NCI-H345 treated with DMSO at 0.1 percent for 48 hours (cell line): Measurements from ENCODE around the gene GATAD1.
"Not testable (repeated sequence)": the region's sequence is repeated elsewhere in the genome, so short reads cannot be mapped to it uniquely, and the experiment has no call there.

Experiments used
- DNase-seq: peaks from one replicate; lab custom pipeline; 2025; ENCODE audit not compliant: unreplicated experiment; lab: John Stamatoyannopoulos, UW

Gene GATAD1

GRCh38 chr7:92436612-92437445, 10.5 kb upstream of the GATAD1 start:
- no peak for DNase-seq

- no peak for DNase-seq
These were observed 9.3 kb upstream of the GATAD1 start for GRCh38 chr7:92437956-92438491.

GRCh38 chr7:92442720-92443119, 4.6 kb upstream of the GATAD1 start:
- not testable (repeated sequence) for DNase-seq

DNA sequence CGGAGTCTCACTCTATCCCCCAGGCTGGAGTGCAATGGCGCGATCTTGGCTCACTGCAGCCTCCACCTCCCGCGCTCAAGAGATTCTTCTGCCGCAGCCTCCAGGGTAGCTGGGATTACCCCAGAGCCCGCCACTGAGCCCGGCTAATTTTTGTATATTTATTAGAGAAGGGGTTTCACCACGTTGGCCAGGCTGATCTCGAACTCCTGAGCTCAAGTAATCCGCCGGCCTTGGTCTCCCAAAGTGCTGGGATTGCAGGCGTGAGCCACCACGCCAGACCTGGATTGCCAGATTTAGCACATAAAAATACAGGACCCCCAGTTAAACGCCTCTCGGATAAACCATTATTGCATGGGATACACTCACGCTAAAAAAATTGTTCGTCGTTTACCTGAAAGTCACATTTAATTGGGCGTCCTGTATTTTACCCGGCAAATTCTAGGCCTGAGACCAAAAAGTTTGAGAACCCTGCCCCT, 375 bp upstream of the GATAD1 start:
- no peak for DNase-seq

GRCh38 chr7:92448205-92448747, 994 bp downstream of the GATAD1 start:
- no peak for DNase-seq

GRCh38 chr7:92451645-92452044, 4.4 kb downstream of the GATAD1 start:
- DNase-seq = no peak

DNA sequence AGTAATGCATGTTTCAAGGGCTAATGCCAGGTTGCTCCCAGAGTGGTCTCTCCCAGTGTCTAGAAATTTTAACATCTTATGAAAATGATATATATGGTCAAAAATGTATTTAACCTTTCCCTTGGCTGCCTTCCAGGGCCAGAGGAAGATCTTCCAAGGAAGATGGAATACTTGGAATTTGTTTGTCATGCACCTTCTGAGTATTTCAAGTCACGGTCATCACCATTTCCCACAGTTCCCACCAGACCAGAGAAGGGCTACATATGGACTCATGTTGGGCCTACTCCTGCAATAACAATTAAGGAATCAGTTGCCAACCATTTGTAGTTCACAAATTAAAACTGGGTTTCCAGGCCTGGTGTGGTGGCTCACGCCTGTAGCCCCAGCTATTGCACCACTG, 9.0 kb downstream of the GATAD1 start:
- no peak for DNase-seq

DNA sequence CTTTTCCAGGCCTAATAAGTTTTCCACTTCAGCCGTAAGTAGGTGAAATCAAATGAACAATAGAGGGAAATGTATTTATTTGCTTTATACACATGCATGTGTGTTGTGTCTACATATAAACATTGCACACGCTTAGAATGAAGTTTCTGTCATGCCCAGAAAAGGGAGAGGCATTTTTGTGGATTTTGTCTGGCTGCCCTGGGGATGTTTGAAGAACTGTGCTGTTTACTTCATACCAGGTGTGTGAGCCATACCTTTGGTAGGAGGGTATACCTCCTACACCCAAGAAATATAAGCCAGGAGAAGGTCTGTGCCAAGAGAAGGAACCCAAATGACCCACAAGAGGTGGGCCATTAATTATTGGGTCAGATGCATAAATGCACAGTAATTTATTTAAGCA, 12.8 kb downstream of the GATAD1 start:
- no peak for DNase-seq

GRCh38 chr7:92460510-92460909, 13.2 kb downstream of the GATAD1 start:
- DNase-seq = no peak

DNA sequence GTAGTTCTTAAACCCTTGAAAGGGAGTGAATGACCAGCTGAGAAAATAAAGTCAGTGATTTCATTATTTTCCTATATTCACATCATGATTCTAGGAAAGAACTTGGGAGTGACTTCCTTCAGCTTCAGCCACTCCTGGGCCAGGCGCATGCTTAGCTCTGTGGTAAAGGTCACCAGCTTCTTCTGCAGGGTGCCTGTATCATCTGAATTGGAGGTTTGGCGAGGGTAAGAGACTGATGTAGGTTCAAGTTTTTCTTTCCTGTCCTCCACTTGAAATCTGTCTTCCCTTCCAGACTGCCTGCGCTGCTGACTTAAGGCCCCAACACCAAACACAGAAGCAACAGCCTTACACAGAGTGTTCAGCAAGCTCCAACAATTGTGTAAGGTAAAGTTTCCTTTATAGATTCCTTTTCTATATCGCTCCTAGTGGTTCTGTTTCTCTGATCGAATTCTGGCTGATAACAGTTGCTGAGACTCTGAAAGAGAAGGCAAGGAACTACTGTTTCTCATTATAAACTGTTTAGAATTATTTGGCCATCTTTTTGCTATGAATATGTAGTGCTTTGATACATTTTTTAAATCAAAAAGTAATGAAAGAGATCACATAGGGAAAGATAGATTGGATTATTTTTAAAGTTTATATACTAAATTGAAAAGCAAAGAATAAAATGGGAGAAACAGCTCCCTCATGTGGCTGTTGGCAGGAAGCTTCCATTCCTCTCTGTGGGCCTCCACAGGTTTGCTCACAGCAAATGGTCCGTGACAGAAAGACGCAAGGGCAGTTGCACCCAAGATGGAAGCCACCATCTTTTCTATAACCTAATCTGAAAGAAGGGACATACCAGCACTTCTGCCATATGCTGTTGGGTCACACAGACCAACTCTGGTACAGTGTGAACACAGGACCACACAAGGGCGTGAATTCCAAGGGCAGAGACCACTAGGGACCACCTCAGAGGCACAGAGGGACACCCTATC, 14.0 kb downstream of the GATAD1 start:
- no peak for DNase-seq

DNA sequence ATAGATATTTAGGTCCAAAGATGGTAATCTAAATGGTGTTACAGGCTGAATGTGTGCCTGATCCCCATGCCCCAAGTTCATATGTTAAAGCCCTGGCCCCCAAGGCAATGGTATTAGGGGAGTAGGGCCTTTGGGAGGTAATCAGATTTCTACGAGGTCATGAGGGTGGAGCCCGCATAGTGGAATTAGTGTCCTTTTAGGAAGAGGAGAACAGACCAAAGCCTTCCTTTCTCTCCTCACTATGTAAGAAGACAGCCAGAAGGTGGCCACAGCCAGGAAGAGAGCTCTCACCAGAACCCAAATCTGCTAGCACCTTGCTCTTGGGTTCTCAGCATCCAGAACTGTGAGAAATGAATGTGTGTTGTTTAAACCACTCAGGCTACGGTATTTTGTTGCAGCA, 15.3 kb downstream of the GATAD1 start:
- DNase-seq = no peak

DNA sequence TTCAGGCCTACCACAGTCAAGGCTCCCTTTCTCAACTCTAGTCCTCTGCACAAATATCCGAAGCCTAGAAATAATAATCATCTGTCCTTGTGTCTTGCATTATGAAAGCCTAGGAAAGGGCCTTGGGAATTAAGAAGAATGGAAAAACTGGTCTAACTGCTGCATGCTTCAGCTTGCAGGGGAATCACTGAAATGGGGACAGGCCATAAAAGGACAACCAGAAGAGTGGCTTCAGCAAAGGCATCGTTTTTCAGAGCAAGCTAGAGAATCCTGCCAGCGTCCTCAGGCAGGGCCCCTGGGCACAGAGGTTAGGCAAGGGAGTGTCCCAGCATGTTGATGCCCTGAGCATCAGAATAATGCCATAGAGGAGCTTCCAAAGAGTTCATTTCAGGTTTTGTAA, 17.2 kb downstream of the GATAD1 start:
- DNase-seq = no peak

GRCh38 chr7:92466682-92467081, 19.4 kb downstream of the GATAD1 start:
- no peak for DNase-seq

- DNase-seq = not testable (repeated sequence)
These were observed 21.3 kb downstream of the GATAD1 start for GRCh38 chr7:92468589-92468988.

- DNase-seq = not testable (repeated sequence)
These were observed 26.7 kb downstream of the GATAD1 start for GRCh38 chr7:92473989-92474388.

DNA sequence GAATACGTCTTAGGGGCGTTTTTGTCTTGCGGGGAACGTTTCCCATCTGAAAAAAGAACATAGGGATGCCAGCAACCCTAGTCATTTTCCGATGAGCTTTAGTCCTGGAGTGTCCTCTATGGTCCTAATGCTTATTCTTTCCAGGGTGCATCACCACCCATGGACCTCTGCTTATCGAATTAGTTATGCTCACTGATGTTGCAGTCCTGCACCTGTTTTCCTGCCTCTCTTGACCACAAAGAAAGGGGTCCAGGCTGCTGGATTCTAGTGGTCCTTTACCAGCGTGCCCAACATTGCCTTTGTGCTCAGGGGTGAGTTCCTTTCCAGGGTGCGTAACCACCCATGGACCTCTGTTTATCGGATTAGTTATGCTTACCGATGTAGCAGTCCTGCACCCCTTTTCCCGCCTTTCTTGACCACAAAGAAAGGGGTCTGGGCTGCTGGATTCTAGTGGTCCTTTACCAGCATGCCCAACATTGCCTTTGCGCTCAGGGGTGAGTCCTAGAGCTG, 28.0 kb downstream of the GATAD1 start:
- DNase-seq = not testable (repeated sequence)

GRCh38 chr7:92475851-92476590, 28.7 kb downstream of the GATAD1 start:
- DNase-seq = not testable (repeated sequence)

DNA sequence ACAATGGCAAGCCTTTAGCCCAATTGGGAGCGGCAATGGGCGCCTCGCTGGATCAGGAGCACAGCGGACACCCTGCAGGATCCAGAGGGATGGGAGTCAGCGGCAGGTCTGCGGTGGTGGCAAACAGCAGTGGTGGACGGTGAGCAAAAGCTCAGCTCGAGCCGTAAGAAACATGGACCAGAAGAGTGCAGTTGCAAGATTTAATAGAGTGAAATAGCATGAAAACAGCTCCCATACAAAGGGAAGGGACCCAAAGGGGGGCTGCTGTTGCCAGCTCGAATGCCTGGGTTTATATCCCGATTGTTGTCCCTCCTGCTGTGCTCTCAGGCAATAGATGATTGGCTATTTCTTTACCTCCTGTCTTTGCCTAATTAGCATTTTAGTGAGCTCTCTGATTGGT, 30.4 kb downstream of the GATAD1 start, which contains the start of gene ERVW-1:
TSS of gene ERVW-1 (minus strand) at position 266 of the 400 bp plus-strand sequence. CDS start 7,565 bp downstream, outside the sequence.
- DNase-seq = not testable (repeated sequence)

GRCh38 chr7:92478095-92478494, 30.8 kb downstream of the GATAD1 start:
- no peak for DNase-seq

DNA sequence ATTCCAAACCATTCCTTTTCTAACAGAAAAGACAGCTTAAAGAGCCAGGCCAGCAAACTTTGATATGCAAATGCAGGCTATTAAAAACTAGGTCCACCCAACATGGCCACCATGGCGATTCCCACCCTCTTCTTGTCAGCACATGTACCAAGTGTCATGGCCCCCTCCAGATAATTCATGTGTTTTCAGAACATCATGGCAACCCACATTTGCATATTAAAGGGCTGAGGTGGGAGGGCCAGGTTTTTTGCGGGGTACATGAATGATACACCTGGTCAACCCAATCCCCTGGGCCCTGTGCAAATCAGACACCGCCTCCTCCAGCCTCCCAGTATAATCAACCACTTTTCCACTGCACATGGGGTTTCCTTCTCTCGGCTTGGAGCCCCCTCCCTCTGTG, 31.4 kb downstream of the GATAD1 start:
- DNase-seq = no peak
